ENCODE measurements around the gene DUSP6.

The DUSP6 gene

GRCh38 chr12:89347325-89347829 lies 4.9 kb downstream of the DUSP6 start:
- Histone ChIP-seq H3K4me3 (peak overlapping the region; percentile 97), H3K27ac (peak overlapping the region in 1 of 2 donors; percentile 72)
- no peak for DNase-seq (ENCODE audit: low spot score)
- no peak for TF ChIP-seq CTCF (IDR thresholded peaks at IDR 0.05)

- TF ChIP-seq CTCF (IDR thresholded peaks at IDR 0.05) = no peak
- peak overlapping the region; percentile 49 for H3K4me3 ChIP-seq
- DNase-seq (ENCODE audit: low spot score) = no peak
- H3K27ac ChIP-seq = peak overlapping the region in 1 of 2 donors; percentile 72
Observed at GRCh38 chr12:89346741-89347324, 5.5 kb downstream of the DUSP6 start.

- TF ChIP-seq CTCF (IDR thresholded peaks at IDR 0.05) = no peak
- no peak for DNase-seq (ENCODE audit: low spot score)
- Histone ChIP-seq H3K27ac (peak overlapping the region in 1 of 2 donors; percentile 72), H3K4me3 (peak overlapping the region; percentile 49)
Observed at GRCh38 chr12:89345830-89346740, 6.2 kb downstream of the DUSP6 start.

GRCh38 chr12:89345376-89345775 lies 6.9 kb downstream of the DUSP6 start:
- TF ChIP-seq CTCF (IDR thresholded peaks at IDR 0.05) = no peak
- no peak for DNase-seq (ENCODE audit: low spot score)
- Histone ChIP-seq H3K4me3 (no peak overlapping the region), H3K27ac (peak overlapping the region in 1 of 2 donors; percentile 47)

GRCh38 chr12:89344862-89345202 lies 7.5 kb downstream of the DUSP6 start:
- H3K27ac ChIP-seq = peak overlapping the region in 1 of 2 donors; percentile 47
- no peak overlapping the region for H3K4me3 ChIP-seq
- TF ChIP-seq CTCF (IDR thresholded peaks at IDR 0.05) = no peak
- DNase-seq (ENCODE audit: low spot score) = no peak

- H3K27ac ChIP-seq = peak overlapping the region in 1 of 2 donors; percentile 47
Observed at GRCh38 chr12:89344043-89344861, 8.0 kb downstream of the DUSP6 start.

More at GRCh38 chr12:89344043-89344861, 8.0 kb downstream of the DUSP6 start:
- TF ChIP-seq CTCF (IDR thresholded peaks at IDR 0.05) = no peak
- H3K4me3 ChIP-seq = no peak overlapping the region
- no peak for DNase-seq (ENCODE audit: low spot score)
